Epithelial cell of esophagus (primary cell): ENCODE data around the gene HMHB1.

ENCODE experiments used
- DNase-seq: peaks from one replicate; pipeline ENCODE4 v3.0.0; 2010; ENCODE audit warnings: low read depth
- H3K4me3 ChIP-seq: 2 replicates; pipeline ENCODE4 v1.5.1; 2011; ENCODE audit warnings: mild to moderate bottlenecking, low read length, control low read depth
- CTCF ChIP-seq: IDR thresholded peaks from 2 replicates; pipeline ENCODE4 v1.5.1; 2011; ENCODE audit warnings: low read depth, mild to moderate bottlenecking, low read length, control low read depth, inconsistent platforms; ENCODE audit not compliant: insufficient read depth; ENCODE audit errors: missing control alignments

The HMHB1 gene

GRCh38 chr5:143812085-143812705 lies at the start of gene HMHB1:
Gene HMHB1, plus strand, starts transcription at chr5:143812161.
- H3K4me3 ChIP-seq, result no peak within 1 kb of the TSS
- TF ChIP-seq CTCF, result no peak
- DNase-seq, result no peak

- no peak overlapping the region for H3K4me3 ChIP-seq
- no peak for DNase-seq
- TF ChIP-seq CTCF, result no peak
Observed at GRCh38 chr5:143762636-143763220, 49.2 kb upstream of the HMHB1 start.

- no peak overlapping the region for H3K4me3 ChIP-seq
- TF ChIP-seq CTCF, result no peak
- no peak for DNase-seq
Observed at GRCh38 chr5:143767162-143767561, 44.8 kb upstream of the HMHB1 start.

- no peak overlapping the region for H3K4me3 ChIP-seq
- no peak for TF ChIP-seq CTCF
- no peak for DNase-seq
Observed at GRCh38 chr5:143769026-143769786, 42.8 kb upstream of the HMHB1 start.

- no peak for DNase-seq
- H3K4me3 ChIP-seq, result no peak overlapping the region
- TF ChIP-seq CTCF, result no peak
Observed at GRCh38 chr5:143770450-143770849, 41.5 kb upstream of the HMHB1 start.

GRCh38 chr5:143771189-143771588 lies 40.8 kb upstream of the HMHB1 start:
- no peak overlapping the region for H3K4me3 ChIP-seq
- no peak for DNase-seq
- TF ChIP-seq CTCF, result no peak
